Measurements from ENCODE around the gene GPC5. TPM values are rescaled to one million over a fixed set of nuclear protein-coding genes. Genes with fewer than 3 reads are reported as not detected.

GPC5 gene
- total RNA-seq (2014; rRNA removed; shearing (Covaris generic)) (0.32 TPM in 1 of 2 replicates, not detected in the other), polyA plus RNA-seq (2016; fragmentation: Nextera tagmentation; extraction: Ambion mirVana) (not detected in 2 replicates)

DNA sequence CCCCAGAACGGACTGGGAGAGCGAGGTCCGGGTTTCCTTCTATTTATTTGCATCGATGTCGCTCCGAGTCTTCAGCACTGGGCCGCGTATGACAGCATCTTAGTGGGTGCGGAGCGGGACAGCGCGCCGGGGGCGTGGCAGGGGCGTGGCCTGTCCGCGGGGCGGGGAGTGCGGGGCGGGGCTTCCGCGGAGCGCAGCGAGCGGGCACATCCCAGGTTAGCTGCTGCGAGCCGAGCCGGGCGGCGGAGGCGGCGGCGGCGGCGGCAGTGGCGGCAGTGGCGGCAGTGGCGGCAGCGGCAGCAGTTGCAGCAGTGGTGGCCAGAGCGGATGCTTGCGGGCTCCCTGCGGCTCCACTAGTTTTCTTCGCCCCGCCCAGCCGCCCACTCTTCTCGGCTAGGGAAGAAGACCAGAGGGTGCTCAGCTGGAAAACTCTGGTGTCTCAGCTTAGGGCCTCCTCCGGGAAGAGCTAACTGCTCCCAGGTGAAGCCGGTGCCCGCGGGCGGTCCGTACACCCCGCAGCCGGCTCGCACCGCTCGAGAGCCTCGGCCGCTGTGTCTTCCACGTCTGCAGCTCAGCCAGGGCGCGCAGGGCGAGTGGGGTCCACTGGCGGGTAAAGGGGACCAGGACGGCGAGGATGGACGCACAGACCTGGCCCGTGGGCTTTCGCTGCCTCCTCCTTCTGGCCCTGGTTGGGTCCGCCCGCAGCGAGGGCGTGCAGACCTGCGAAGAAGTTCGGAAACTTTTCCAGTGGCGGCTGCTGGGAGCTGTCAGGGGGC lies at the start of gene GPC5:
GPC5 (plus strand) TSS at position 209 of the 776 bp plus-strand sequence.
- Histone ChIP-seq H4K20me1 (ENCODE audit: insufficient read depth) (no peaks in the 10 kb centered on the region), H3K4me1 (ENCODE audit: insufficient read depth) (no peaks in the 10 kb centered on the region), H3K4me3 (peak within 1 kb of the TSS; percentile 60), H3K9ac (no peak within 1 kb of the TSS), H3K36me3 (ENCODE audit: low read depth) (no peaks in the 10 kb centered on the region), H3F3A (ENCODE audit: insufficient read depth) (no peaks in the 10 kb centered on the region), H3K9me2 (ENCODE audit: insufficient read depth) (no peaks in the 10 kb centered on the region), H3K27me3 (replicated peaks; ENCODE audit: insufficient read depth) (peaks cover 69% of the 10 kb centered on the region), H3K79me2 (ENCODE audit: insufficient read depth) (no peaks in the 10 kb centered on the region), H3K4me2 (ENCODE audit: unreplicated experiment) (peak within 1 kb of the TSS; percentile 72), H3K9me3 (ENCODE audit: low read depth) (no peaks in the 10 kb centered on the region), H2AFZ (peak within 1 kb of the TSS; percentile 74), H3K27ac (no peak within 1 kb of the TSS)
- peak; percentile 71 for DNase-seq
- in situ Hi-C loops (cut with MboI): no loop called here
- TF ChIP-seq EZH2 (IDR thresholded peaks at IDR 0.05; ENCODE audit: insufficient read depth, poor library complexity, severe bottlenecking): peak; percentile 69
- no peak for TF ChIP-seq EZH2phosphoT487 (IDR thresholded peaks at IDR 0.05; ENCODE audit: insufficient read depth, low read depth)
- WGBS, 2 experiments (ENCODE audit: low coverage in 1 of 2, low lambda C conversion rate in 2 of 2, missing lambda C conversion rate in 2 of 2): 3 to 5% methylated on average over 45 to 53 of the region's 76 CpGs

- H3K4me2 ChIP-seq (ENCODE audit: unreplicated experiment): peak overlapping the region; percentile 99
- no peaks in the 10 kb centered on the region for H4K20me1 ChIP-seq (ENCODE audit: insufficient read depth)
- peak overlapping the region; percentile 84 for H2AFZ ChIP-seq
- peak overlapping the region; percentile 68 for H3K27ac ChIP-seq
- DNase-seq: peak; percentile 89
- TF ChIP-seq EZH2 (IDR thresholded peaks at IDR 0.05; ENCODE audit: insufficient read depth, poor library complexity, severe bottlenecking): no peak
- TF ChIP-seq EZH2phosphoT487 (IDR thresholded peaks at IDR 0.05; ENCODE audit: insufficient read depth, low read depth): no peak
- in situ Hi-C loops (cut with MboI): no loop called here
- no peaks in the 10 kb centered on the region for H3K9me3 ChIP-seq (ENCODE audit: low read depth)
- H3K9me2 ChIP-seq (ENCODE audit: insufficient read depth): no peaks in the 10 kb centered on the region
- peak overlapping the region; percentile 87 for H3K4me3 ChIP-seq
- H3K36me3 ChIP-seq (ENCODE audit: low read depth): peaks cover 26% of the 10 kb centered on the region
- peaks cover 24% of the 10 kb centered on the region; the same call in 1 of the 2 replicates for H3K27me3 ChIP-seq (replicated peaks; ENCODE audit: insufficient read depth)
- H3K79me2 ChIP-seq (ENCODE audit: insufficient read depth): peaks cover 43% of the 10 kb centered on the region
- H3F3A ChIP-seq (ENCODE audit: insufficient read depth): peaks cover 20% of the 10 kb centered on the region; the same call in 1 of the 2 replicates
- H3K9ac ChIP-seq: peak overlapping the region; percentile 91
- peaks cover 17% of the 10 kb centered on the region for H3K4me1 ChIP-seq (ENCODE audit: insufficient read depth)
- 0 to 1% methylated on average over 17 to 24 of the region's 46 CpGs for WGBS, 2 experiments (ENCODE audit: low coverage in 1 of 2, low lambda C conversion rate in 2 of 2, missing lambda C conversion rate in 2 of 2)
These were observed 49.5 kb upstream of the GPC5 start for GRCh38 chr13:91348906-91349435.

DNA sequence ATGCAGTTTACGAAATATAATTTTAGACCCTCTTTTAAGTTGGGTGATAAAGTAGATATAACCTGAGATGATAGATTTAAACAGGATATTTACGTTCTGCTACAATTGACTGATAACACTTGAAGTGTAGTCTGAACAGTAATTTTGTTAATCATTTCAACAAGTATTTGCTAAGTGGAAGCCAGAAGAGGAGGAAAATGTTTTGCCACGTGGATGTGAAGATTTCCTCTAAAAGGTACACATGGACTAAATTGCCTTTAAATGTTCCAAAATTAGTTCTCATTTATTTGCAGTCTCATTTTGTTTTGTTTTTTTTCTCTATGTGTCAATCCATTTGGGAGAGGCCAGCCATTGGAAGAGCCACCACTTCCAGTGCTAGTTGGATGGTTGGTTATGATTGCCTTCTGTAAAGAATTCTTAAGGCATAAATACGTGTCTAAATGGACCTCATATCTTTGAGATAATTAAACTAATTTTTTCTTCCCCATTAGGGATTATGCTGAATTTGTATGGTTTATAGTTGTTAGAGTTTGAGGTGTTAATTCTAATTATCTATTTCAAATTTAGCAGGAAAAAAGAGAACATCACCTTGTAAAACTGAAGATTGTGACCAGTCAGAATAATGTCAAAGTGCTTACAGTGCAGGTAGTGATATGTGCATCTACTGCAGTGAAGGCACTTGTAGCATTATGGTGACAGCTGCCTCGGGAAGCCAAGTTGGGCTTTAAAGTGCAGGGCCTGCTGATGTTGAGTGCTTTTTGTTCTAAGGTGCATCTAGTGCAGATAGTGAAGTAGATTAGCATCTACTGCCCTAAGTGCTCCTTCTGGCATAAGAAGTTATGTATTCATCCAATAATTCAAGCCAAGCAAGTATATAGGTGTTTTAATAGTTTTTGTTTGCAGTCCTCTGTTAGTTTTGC lies 48.2 kb upstream of the GPC5 start:
- Histone ChIP-seq H3F3A (ENCODE audit: insufficient read depth) (peaks cover 26% of the 10 kb centered on the region; the same call in 1 of the 2 replicates), H3K79me2 (ENCODE audit: insufficient read depth) (peaks cover 43% of the 10 kb centered on the region), H3K9me2 (ENCODE audit: insufficient read depth) (no peaks in the 10 kb centered on the region), H2AFZ (no peak overlapping the region), H4K20me1 (ENCODE audit: insufficient read depth) (no peaks in the 10 kb centered on the region), H3K36me3 (ENCODE audit: low read depth) (peaks cover 38% of the 10 kb centered on the region), H3K9me3 (ENCODE audit: low read depth) (no peaks in the 10 kb centered on the region), H3K4me2 (ENCODE audit: unreplicated experiment) (peak overlapping the region; percentile 99), H3K27me3 (replicated peaks; ENCODE audit: insufficient read depth) (peaks cover 11% of the 10 kb centered on the region; the same call in 1 of the 2 replicates), H3K9ac (peak overlapping the region; percentile 91), H3K4me1 (ENCODE audit: insufficient read depth) (peaks cover 17% of the 10 kb centered on the region), H3K4me3 (peak overlapping the region; percentile 87), H3K27ac (no peak overlapping the region)
- 88 to 90% methylated on average over 5 of the region's 5 CpGs for WGBS, 2 experiments (ENCODE audit: low coverage in 1 of 2, low lambda C conversion rate in 2 of 2, missing lambda C conversion rate in 2 of 2)
- no peak for TF ChIP-seq EZH2 (IDR thresholded peaks at IDR 0.05; ENCODE audit: insufficient read depth, poor library complexity, severe bottlenecking)
- TF ChIP-seq EZH2phosphoT487 (IDR thresholded peaks at IDR 0.05; ENCODE audit: insufficient read depth, low read depth): no peak
- in situ Hi-C loops (cut with MboI): no loop called here
- no peak for DNase-seq

- peaks cover 17% of the 10 kb centered on the region for H3K4me1 ChIP-seq (ENCODE audit: insufficient read depth)
- peaks cover 43% of the 10 kb centered on the region for H3K79me2 ChIP-seq (ENCODE audit: insufficient read depth)
- WGBS, 2 experiments (ENCODE audit: low coverage in 1 of 2, low lambda C conversion rate in 2 of 2, missing lambda C conversion rate in 2 of 2): 96 to 100% methylated on average over 5 of the region's 5 CpGs
- peaks cover 34% of the 10 kb centered on the region; the same call in 1 of the 2 replicates for H3F3A ChIP-seq (ENCODE audit: insufficient read depth)
- H2AFZ ChIP-seq: no peak overlapping the region
- H4K20me1 ChIP-seq (ENCODE audit: insufficient read depth): no peaks in the 10 kb centered on the region
- H3K9me2 ChIP-seq (ENCODE audit: insufficient read depth): no peaks in the 10 kb centered on the region
- H3K9ac ChIP-seq: no peak overlapping the region
- H3K9me3 ChIP-seq (ENCODE audit: low read depth): no peaks in the 10 kb centered on the region
- H3K4me3 ChIP-seq: no peak overlapping the region
- no peak overlapping the region for H3K27ac ChIP-seq
- no peak for DNase-seq
- in situ Hi-C loops (cut with MboI): no loop called here
- peaks cover 3% of the 10 kb centered on the region; the same call in 1 of the 2 replicates for H3K27me3 ChIP-seq (replicated peaks; ENCODE audit: insufficient read depth)
- H3K36me3 ChIP-seq (ENCODE audit: low read depth): peaks cover 47% of the 10 kb centered on the region
- no peak overlapping the region for H3K4me2 ChIP-seq (ENCODE audit: unreplicated experiment)
- TF ChIP-seq EZH2 (IDR thresholded peaks at IDR 0.05; ENCODE audit: insufficient read depth, poor library complexity, severe bottlenecking) (no peak), EZH2phosphoT487 (IDR thresholded peaks at IDR 0.05; ENCODE audit: insufficient read depth, low read depth) (no peak)
These were observed 47.3 kb upstream of the GPC5 start for GRCh38 chr13:91351123-91351522.

Measured in GM23248 (cell line).